Retinal pigment epithelial cell (primary cell): ENCODE data around the gene PTPN4.

ENCODE experiments used
- DNase-seq: peaks from one replicate; pipeline ENCODE4 v3.0.0-alpha.2; 2010; ENCODE audit warnings: low read depth
- H3K4me3 ChIP-seq: 2 replicates; pipeline ENCODE4 v1.5.1; 2011; ENCODE audit warnings: mild to moderate bottlenecking, low read length, control low read depth, moderate library complexity
- TF ChIP-seq, protein P1 (sequence below): conservative IDR thresholded peaks from 2 replicates; pipeline ENCODE4 v1.5.1; 2011; ENCODE audit warnings: low read depth, low read length, control low read depth, inconsistent platforms

Gene PTPN4

DNA sequence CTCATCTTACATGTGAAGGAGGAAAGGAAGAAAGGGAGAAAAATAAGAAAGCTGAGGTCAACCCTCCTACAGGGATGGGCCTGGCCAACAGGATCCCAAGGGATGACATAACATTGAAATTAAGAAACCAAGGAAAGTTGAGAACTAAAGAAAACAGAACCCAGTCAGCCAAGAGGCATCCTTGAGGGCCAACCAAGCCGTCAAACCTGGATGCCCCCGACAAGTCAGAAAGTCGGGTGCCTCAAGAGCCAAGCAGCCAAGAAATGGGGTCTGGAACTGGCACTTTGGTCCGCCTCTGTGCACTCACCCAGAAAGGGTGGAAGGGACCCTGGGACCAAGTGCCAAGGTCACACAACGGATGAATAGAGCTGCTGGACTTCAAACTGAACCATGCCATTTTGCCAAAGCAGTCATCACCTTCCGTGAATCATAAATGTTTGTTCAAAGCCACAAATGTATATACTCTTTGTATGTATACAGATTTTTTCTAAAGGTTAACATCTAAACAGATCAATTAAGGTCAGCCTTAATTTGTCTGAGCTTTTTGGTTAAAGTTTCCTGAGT is 27.0 kb upstream of the PTPN4 start:
- DNase-seq = no peak
- no peak overlapping the region for H3K4me3 ChIP-seq

GRCh38 chr2:119734047-119734446 is 25.7 kb upstream of the PTPN4 start:
- TF ChIP-seq, protein P1, sequence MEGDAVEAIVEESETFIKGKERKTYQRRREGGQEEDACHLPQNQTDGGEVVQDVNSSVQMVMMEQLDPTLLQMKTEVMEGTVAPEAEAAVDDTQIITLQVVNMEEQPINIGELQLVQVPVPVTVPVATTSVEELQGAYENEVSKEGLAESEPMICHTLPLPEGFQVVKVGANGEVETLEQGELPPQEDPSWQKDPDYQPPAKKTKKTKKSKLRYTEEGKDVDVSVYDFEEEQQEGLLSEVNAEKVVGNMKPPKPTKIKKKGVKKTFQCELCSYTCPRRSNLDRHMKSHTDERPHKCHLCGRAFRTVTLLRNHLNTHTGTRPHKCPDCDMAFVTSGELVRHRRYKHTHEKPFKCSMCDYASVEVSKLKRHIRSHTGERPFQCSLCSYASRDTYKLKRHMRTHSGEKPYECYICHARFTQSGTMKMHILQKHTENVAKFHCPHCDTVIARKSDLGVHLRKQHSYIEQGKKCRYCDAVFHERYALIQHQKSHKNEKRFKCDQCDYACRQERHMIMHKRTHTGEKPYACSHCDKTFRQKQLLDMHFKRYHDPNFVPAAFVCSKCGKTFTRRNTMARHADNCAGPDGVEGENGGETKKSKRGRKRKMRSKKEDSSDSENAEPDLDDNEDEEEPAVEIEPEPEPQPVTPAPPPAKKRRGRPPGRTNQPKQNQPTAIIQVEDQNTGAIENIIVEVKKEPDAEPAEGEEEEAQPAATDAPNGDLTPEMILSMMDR = no peak
- H3K4me3 ChIP-seq = no peak overlapping the region
- no peak for DNase-seq

More for the DNA sequence above, 27.0 kb upstream of the PTPN4 start:
- TF ChIP-seq, protein P1 = no peak

GRCh38 chr2:119735565-119735964 is 24.2 kb upstream of the PTPN4 start:
- DNase-seq = no peak
- TF ChIP-seq, protein P1 = no peak
- H3K4me3 ChIP-seq = no peak overlapping the region

- TF ChIP-seq, protein P1 = no peak
- DNase-seq = no peak
- no peak overlapping the region for H3K4me3 ChIP-seq
Observed at GRCh38 chr2:119736021-119736420, 23.7 kb upstream of the PTPN4 start.

DNA sequence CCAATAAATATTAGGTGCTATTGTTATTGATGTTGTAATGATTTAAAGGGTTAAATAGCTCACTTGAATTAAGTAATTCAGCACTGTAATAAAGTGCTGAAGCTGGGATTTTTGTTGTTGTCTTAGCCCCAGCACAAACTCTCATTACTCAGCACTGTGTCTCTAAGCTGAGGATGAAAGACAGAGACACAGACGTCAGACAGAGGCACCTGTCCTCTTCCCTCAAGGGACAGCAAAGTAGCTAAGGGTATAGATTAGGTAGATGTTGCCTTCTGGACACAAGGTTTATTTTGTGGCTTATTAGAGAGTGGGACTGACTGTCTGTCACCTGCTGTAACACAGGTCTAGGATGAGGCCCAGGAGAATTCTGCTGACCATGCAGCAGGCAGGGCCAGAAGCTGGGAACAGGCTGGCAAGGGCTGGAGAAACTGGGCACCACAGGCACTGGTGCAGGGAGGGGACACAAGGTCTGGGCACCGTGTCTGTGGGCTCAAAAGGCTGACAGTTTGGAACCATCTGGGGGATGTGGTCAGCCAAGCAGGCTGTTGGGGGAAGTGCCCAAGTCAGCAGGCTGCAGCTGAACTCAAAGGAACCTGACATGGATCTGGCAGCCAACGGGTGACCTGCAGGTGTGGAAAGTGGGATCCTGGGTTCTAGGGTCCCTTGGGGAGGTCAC is 20.0 kb upstream of the PTPN4 start:
- TF ChIP-seq, protein P1 = no peak
- no peak overlapping the region for H3K4me3 ChIP-seq
- DNase-seq = no peak

DNA sequence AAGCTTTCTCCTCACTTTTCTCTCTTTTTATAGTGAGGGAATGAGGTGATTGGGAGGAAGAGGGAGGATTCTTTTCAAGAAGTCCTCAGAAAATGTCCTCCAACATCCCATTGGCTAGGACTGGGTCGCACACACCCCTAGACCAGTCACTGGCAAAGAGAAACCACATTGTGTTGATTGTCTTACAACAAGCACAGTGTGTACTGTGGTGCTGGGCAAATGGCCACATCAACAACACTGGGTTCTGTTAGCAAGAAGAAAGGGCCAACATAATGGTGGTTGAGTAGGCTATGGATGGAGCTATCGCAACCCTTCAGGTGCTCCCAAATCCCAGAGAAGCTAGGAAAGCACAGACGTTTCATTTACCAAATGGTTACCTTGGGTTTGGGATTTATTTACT is 18.7 kb upstream of the PTPN4 start:
- no peak overlapping the region for H3K4me3 ChIP-seq
- TF ChIP-seq, protein P1 = no peak
- DNase-seq = no peak

DNA sequence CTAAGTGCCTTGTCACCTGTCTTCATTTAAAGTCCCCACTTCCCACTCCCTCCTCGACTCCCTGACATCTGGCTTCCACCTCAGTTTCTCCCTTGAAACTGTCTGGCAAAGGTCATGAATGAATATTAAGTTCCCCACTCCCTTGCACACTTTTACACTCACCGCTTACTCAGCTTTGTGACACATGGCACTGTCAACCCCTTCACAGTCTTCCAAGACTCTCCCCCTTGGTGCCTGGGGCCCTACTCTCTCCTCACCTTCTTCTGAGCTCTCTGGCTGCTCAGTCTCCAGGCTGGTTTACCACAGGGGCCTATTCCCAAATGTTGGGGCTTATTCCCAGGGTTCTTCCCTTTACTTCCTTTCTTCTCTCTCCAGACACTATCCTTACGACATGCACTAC is 17.9 kb upstream of the PTPN4 start:
- TF ChIP-seq, protein P1 = no peak
- H3K4me3 ChIP-seq = no peak overlapping the region
- no peak for DNase-seq
